Measurements from ENCODE around the gene ANO8. TPM values are rescaled to one million over a fixed set of nuclear protein-coding genes. Genes with fewer than 3 reads are reported as not detected.

The ANO8 gene
- total and polyA plus RNA-seq, 2 of the 13 experiments (the other 11 are each of a cell fraction or from before 2014, with no cell fraction given), result 1.8 to 3.5 TPM

- TF ChIP-seq, protein P1, sequence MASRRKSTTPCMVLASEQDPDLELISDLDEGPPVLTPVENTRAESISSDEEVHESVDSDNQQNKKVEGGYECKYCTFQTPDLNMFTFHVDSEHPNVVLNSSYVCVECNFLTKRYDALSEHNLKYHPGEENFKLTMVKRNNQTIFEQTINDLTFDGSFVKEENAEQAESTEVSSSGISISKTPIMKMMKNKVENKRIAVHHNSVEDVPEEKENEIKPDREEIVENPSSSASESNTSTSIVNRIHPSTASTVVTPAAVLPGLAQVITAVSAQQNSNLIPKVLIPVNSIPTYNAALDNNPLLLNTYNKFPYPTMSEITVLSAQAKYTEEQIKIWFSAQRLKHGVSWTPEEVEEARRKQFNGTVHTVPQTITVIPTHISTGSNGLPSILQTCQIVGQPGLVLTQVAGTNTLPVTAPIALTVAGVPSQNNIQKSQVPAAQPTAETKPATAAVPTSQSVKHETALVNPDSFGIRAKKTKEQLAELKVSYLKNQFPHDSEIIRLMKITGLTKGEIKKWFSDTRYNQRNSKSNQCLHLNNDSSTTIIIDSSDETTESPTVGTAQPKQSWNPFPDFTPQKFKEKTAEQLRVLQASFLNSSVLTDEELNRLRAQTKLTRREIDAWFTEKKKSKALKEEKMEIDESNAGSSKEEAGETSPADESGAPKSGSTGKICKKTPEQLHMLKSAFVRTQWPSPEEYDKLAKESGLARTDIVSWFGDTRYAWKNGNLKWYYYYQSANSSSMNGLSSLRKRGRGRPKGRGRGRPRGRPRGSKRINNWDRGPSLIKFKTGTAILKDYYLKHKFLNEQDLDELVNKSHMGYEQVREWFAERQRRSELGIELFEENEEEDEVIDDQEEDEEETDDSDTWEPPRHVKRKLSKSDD (CRISPR knock-in tag; IDR thresholded peaks at IDR 0.05; ENCODE audit: low read depth), result no peak
- TF ChIP-seq, protein P2, sequence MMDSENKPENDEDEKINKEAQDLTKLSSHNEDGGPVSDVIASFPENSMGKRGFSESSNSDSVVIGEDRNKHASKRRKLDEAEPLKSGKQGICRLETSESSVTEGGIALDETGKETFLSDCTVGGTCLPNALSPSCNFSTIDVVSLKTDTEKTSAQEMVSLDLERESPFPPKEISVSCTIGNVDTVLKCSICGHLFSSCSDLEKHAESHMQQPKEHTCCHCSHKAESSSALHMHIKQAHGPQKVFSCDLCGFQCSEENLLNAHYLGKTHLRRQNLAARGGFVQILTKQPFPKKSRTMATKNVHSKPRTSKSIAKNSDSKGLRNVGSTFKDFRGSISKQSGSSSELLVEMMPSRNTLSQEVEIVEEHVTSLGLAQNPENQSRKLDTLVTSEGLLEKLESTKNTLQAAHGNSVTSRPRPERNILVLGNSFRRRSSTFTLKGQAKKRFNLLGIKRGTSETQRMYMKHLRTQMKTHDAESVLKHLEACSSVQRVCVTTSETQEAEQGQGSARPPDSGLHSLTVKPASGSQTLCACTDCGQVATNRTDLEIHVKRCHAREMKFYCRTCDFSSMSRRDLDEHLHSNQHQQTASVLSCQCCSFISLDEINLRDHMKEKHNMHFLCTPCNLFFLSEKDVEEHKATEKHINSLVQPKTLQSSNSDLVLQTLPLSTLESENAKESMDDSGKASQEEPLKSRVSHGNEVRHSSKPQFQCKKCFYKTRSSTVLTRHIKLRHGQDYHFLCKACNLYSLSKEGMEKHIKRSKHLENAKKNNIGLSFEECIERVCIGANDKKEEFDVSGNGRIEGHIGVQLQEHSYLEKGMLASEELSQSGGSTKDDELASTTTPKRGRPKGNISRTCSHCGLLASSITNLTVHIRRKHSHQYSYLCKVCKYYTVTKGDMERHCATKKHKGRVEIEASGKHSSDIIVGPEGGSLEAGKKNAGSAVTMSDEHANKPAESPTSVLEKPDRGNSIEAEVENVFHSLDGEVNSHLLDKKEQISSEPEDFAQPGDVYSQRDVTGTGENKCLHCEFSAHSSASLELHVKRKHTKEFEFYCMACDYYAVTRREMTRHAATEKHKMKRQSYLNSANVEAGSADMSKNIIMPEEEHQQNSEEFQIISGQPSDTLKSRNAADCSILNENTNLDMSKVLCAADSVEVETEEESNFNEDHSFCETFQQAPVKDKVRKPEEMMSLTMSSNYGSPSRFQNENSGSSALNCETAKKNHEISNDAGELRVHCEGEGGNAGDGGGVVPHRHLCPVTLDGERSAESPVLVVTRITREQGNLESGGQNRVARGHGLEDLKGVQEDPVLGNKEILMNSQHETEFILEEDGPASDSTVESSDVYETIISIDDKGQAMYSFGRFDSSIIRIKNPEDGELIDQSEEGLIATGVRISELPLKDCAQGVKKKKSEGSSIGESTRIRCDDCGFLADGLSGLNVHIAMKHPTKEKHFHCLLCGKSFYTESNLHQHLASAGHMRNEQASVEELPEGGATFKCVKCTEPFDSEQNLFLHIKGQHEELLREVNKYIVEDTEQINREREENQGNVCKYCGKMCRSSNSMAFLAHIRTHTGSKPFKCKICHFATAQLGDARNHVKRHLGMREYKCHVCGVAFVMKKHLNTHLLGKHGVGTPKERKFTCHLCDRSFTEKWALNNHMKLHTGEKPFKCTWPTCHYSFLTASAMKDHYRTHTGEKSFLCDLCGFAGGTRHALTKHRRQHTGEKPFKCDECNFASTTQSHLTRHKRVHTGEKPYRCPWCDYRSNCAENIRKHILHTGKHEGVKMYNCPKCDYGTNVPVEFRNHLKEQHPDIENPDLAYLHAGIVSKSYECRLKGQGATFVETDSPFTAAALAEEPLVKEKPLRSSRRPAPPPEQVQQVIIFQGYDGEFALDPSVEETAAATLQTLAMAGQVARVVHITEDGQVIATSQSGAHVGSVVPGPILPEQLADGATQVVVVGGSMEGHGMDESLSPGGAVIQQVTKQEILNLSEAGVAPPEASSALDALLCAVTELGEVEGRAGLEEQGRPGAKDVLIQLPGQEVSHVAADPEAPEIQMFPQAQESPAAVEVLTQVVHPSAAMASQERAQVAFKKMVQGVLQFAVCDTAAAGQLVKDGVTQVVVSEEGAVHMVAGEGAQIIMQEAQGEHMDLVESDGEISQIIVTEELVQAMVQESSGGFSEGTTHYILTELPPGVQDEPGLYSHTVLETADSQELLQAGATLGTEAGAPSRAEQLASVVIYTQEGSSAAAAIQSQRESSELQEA (CRISPR knock-in tag; IDR thresholded peaks at IDR 0.05; ENCODE audit: not compliant biosample characterization), result no peak
- no peak for TF ChIP-seq DPF2 (CRISPR knock-in tag; IDR thresholded peaks at IDR 0.05; ENCODE audit: borderline replicate concordance, low read depth)
- no peak for TF ChIP-seq CBFB (CRISPR knock-in tag; IDR thresholded peaks at IDR 0.05)
- TF ChIP-seq, protein P3, sequence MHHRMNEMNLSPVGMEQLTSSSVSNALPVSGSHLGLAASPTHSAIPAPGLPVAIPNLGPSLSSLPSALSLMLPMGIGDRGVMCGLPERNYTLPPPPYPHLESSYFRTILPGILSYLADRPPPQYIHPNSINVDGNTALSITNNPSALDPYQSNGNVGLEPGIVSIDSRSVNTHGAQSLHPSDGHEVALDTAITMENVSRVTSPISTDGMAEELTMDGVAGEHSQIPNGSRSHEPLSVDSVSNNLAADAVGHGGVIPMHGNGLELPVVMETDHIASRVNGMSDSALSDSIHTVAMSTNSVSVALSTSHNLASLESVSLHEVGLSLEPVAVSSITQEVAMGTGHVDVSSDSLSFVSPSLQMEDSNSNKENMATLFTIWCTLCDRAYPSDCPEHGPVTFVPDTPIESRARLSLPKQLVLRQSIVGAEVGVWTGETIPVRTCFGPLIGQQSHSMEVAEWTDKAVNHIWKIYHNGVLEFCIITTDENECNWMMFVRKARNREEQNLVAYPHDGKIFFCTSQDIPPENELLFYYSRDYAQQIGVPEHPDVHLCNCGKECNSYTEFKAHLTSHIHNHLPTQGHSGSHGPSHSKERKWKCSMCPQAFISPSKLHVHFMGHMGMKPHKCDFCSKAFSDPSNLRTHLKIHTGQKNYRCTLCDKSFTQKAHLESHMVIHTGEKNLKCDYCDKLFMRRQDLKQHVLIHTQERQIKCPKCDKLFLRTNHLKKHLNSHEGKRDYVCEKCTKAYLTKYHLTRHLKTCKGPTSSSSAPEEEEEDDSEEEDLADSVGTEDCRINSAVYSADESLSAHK (CRISPR knock-in tag; IDR thresholded peaks at IDR 0.05; ENCODE audit: borderline replicate concordance), result no peak
- TF ChIP-seq GPBP1L1 (CRISPR knock-in tag; IDR thresholded peaks at IDR 0.05), result no peak
- TF ChIP-seq, protein P4, sequence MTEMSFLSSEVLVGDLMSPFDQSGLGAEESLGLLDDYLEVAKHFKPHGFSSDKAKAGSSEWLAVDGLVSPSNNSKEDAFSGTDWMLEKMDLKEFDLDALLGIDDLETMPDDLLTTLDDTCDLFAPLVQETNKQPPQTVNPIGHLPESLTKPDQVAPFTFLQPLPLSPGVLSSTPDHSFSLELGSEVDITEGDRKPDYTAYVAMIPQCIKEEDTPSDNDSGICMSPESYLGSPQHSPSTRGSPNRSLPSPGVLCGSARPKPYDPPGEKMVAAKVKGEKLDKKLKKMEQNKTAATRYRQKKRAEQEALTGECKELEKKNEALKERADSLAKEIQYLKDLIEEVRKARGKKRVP (CRISPR knock-in tag; IDR thresholded peaks at IDR 0.05), result no peak
- 0 out of 2 replicates have a peak, but pooled peaks have one; percentile 49 for TF ChIP-seq TEAD2 (CRISPR knock-in tag; IDR thresholded peaks at IDR 0.05)
These were observed 3.2 kb upstream of the ANO8 start (continued) for GRCh38 chr19:17337675-17338432.
